SK-N-MC (cell line): ENCODE measurements around the gene CACNA1C.

Experiments used
- EZH2 ChIP-seq: fragments of 200-600 bp; sonication (generic); IDR thresholded peaks from one replicate; pipeline ENCODE4 v1.6.1; 2017; ENCODE audit warnings: antibody characterized with exemption
- FOXP2 ChIP-seq: optimal IDR thresholded peaks from 2 replicates; pipeline ENCODE3; 2011; ENCODE audit warnings: mild to moderate bottlenecking, moderate library complexity; ENCODE audit not compliant: insufficient read depth; ENCODE audit errors: extremely low read length, control extremely low read depth
- POLR2AphosphoS5 ChIP-seq: IDR thresholded peaks from 2 replicates; pipeline ENCODE4 v1.6.1; 2012; ENCODE audit warnings: mild to moderate bottlenecking, low read depth, low read length, borderline replicate concordance

DNA sequence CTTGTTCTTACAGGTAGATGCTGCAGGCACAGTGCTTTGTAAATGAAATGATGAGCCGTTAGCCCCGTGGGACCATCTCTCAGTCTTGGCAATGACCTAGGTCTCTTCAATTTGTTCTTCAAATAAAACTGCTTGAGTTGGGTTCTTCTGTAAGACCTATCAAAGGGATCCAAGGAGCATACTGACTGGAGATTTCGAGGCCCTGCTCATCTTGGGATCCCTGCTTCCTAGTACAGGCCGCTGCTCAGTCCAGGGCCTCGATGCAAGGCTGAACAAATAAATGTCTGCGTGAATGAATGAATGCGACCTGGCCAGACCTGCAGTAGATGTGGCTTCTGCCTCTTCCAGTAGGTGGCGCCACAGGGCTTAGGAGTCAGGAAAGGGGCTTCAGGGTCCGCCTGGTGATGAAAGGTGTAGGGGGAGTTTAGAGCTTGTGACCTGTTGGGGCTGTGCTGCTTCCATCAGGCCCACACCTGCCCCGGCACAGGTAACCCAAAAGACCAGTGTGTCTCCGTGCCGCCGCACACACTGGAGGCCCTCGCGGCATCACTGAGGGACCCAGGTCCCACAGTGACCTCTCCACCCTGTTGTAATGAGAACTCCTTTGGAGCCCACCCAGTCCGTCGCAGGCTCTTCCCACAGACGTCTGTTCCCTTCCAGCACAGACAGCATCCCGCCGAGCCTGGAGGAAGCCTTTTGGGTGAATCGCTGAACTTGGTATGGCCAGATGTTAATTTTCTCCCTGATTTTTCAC lies 4.4 kb downstream of the CACNA1C start:
- TF ChIP-seq POLR2AphosphoS5 (no peak), EZH2 (no peak), FOXP2 (no peak)
